Endothelial cell of hepatic sinusoid (primary cell): ENCODE measurements around the gene PROK1.

Experiments
- in situ Hi-C: cut with HindIII; loops from 2 replicates; pipeline ENCODE4 v1.10.0; 2017; ENCODE audit warnings: low sequenced_read_pairs

Gene PROK1

DNA sequence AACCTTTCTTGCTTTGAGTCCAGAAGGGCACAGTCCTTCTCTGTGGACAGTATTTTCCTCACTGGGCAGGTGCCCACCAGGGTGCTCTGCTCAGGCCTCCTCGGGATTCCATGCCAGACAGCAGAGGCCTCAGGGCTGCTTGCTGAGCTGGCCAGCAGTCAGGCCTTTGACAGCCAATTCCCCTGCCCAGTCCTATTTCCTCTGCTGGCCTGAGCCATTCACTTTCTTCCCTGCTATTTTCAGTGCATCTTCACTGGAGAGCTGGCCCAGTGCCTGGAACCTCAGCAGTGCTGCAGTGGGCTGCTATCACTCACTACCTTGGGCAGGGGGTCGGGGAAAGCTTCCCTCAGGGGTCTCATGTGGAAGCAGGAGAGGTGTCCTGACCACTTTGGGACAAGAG lies 34.8 kb downstream of the PROK1 start:
- in situ Hi-C loops = loop anchor here (5.0 kb wide), 1 partner anchor 63 kb away; no protein-coding TSS in a partner anchor

- in situ Hi-C loops = loop anchor here (5.0 kb wide), 1 partner anchor 65 kb away; no protein-coding TSS in a partner anchor
Measured at GRCh38 chr1:110487726-110488125, 36.8 kb downstream of the PROK1 start.

GRCh38 chr1:110488161-110488560 lies 37.2 kb downstream of the PROK1 start:
- in situ Hi-C loops = loop anchor here (5.0 kb wide), 1 partner anchor 66 kb away; no protein-coding TSS in a partner anchor

DNA sequence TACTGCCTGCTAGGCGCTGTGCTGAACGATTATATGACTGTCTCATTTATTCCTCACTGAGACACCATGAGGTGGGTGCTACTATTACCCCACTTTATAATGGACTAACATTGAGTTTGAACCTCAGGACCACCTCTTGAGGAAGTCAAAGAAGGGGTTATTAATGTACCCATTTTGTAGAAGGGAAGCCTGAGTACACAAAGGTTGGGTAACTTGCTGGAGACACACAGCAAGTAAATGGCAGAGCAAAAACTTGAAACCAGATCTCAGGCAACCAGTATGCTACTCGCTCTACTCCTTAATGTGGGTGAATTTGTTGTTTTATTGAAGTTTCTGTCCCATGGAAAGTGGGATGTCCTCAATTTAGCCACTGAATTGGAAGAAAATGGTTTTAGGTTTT lies 37.9 kb downstream of the PROK1 start:
- in situ Hi-C loops = loop anchor here (5.0 kb wide), 1 partner anchor 67 kb away; no protein-coding TSS in a partner anchor

- in situ Hi-C loops = loop anchor here (5.0 kb wide), 1 partner anchor 67 kb away; no protein-coding TSS in a partner anchor
Measured at GRCh38 chr1:110489406-110489805, 38.5 kb downstream of the PROK1 start.

- in situ Hi-C loops = loop anchor here (5.0 kb wide), 1 partner anchor 68 kb away; no protein-coding TSS in a partner anchor
Measured at GRCh38 chr1:110489973-110490542, 39.1 kb downstream of the PROK1 start.

GRCh38 chr1:110490791-110491451 lies 40.0 kb downstream of the PROK1 start:
- in situ Hi-C loops = no loop called here

GRCh38 chr1:110492573-110492972 lies 41.6 kb downstream of the PROK1 start:
- in situ Hi-C loops = no loop called here

DNA sequence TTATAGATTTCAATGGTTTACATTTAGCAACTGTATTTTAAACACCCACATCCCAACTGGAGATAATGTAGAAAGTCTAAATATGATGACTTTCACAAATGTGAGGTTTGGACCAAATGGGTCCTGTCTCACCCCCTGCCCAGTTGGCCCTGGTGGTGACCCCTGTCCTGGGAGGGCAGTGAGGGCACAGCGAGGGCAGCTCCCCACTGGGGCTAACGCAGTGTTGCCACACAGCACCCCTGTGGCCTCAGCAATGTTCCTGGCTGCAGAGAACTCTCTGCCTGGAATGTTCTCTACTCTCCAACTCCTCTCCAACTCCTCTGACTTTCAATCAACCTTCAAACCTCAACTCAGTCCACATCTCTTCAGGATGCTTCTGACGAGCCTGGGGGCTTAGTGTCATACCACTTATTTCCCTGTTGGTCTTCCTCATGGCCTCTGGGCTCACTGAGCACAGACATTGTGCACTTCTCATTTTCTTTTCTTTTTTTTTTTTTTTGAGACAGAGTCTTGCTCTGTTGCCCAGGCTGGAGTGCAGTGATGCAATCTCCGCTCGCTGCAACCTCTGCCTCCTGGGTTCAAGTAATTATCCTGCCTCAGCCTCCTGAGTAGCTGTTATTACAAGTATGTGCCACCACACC lies 42.2 kb downstream of the PROK1 start:
- in situ Hi-C loops = no loop called here

DNA sequence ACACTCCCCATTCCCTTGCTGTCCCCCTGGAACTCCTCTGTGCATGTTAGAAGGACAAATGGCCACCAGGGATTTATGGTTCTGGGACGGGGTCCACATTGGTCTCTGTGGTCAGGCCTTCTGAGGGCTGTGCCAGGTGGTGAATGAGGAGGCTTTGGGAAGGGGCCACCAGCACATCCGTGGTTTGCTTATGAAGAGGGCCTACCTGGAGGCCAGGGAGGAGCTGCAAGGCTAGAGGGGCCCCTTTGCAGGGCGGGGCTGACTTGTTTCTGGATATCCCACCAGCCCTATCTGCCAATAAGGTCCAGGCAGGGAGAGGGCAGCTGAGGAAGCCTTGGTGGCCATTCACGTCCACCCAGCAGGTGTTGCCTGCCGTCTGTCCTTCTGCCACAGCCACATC lies 43.1 kb downstream of the PROK1 start:
- in situ Hi-C loops = no loop called here

- in situ Hi-C loops = no loop called here
Measured at GRCh38 chr1:110494522-110495406, 43.8 kb downstream of the PROK1 start.

DNA sequence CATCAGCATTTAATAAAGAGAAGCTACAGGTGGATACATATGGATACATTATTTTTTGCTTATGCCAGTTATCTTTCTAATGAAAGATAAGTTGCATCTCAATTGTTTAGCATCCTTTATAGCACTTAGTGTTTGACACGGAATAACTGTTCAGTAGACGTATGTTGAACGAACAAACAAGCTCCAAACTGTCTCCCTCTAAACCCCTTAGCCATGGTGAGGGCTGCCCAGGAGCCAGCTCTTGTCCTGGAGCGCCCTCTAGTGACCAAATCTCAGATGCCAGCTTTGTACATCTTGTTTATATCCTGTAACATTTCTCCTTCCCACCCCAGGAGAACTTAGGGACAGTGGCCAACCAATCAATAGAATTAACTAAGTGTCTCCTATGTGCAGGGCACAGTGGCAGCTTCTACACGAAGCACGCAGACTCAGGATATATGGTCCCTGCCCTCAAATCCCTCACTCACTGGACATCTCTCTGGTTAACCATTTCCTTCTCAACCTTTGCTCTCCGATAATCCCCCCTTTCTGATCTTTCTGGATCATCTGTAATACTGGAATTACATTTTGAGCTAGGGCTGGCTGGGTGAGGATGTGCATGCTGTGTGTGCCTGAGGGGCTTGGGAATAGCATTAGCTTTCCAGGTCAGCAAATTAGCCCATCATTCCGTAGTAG lies 45.1 kb downstream of the PROK1 start:
- in situ Hi-C loops = no loop called here

DNA sequence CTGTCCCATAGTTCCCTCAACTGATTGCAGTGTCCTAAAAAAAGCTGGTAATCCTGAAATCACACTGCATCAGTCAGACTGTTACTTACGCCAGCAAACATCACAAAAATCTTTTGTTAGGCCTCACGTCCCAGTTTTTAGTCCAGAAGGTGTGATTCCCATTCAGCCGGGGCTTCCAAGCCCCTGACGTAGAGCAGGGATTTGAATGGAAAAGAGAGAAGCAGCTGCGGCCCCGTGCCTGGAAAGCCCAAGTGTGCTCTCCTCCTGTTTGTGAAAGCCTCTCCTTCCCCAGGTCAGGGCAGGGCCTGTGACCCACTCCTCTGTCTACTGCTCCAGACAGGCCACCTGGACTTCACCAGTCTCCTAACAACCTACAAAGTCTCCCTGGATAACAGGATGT lies 47.3 kb downstream of the PROK1 start:
- in situ Hi-C loops = no loop called here

- in situ Hi-C loops = no loop called here
Measured at GRCh38 chr1:110501488-110502132, 50.7 kb downstream of the PROK1 start.

- in situ Hi-C loops = no loop called here
Measured at GRCh38 chr1:110502402-110503151, 51.6 kb downstream of the PROK1 start.

GRCh38 chr1:110503471-110503870 lies 52.5 kb downstream of the PROK1 start:
- in situ Hi-C loops = no loop called here

DNA sequence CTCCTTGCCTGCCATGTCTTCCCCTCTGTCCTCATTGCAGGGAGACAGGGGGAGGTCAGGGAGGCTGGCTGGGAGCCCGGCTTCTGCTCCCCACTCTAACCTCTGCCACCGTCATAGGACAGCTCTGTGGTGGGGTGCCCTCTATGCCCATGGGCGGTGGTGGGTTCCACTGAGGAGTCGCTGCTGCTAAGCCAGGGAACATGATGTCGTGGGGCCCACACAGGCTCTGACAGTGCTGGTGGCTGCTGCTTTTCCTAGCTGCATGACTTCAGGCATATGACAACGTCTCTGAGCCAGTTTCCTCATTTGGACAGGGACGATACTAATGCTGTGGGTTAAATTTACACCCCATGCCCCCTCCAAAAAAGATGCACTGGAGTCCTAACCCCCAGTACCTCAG lies 53.3 kb downstream of the PROK1 start:
- in situ Hi-C loops = no loop called here

- in situ Hi-C loops = no loop called here
Measured at GRCh38 chr1:110505596-110505995, 54.6 kb downstream of the PROK1 start.

GRCh38 chr1:110506541-110506940 lies 55.6 kb downstream of the PROK1 start:
- in situ Hi-C loops = no loop called here
